Left lung (tissue), 10 donors: ENCODE data around the gene HOXA4. TPM values are rescaled to one million over a fixed set of nuclear protein-coding genes. Genes with fewer than 3 reads are reported as not detected.

ENCODE experiments used
- ATAC-seq: fragments of 200-7000 bp; cut with Tn5 transposase; one replicate; pipeline ENCODE4 v1.9.1; 2020; ENCODE audit warnings: moderate library complexity
- DNase-seq, 4 donors: peaks; one replicate each; pipeline ENCODE4 v3.0.0-alpha.2; 2013 to 2020
- H3K27ac ChIP-seq, 2 donors: fragments of 200-600 bp; sonication (generic) in 1 of 2; one replicate each; pipeline versions ENCODE4 v1.5.0 to v1.8.0; 2020 to 2021
- H3K27me3 ChIP-seq, 2 donors: fragments of 200-600 bp; sonication (generic) in 1 of 2; one replicate each; pipeline versions ENCODE4 v1.5.0 to v1.8.0; 2020 to 2021
- H3K36me3 ChIP-seq, 2 donors: fragments of 200-600 bp; sonication (generic) in 1 of 2; one replicate each; pipeline versions ENCODE4 v1.5.0 to v1.8.0; 2020 to 2021
- H3K4me1 ChIP-seq, 2 donors: fragments of 200-600 bp; one replicate each; pipeline ENCODE4 v1.8.0; 2021
- H3K4me3 ChIP-seq, 2 donors: fragments of 200-600 bp; sonication (generic) in 1 of 2; one replicate each; pipeline versions ENCODE4 v1.5.0 to v1.8.0; 2020 to 2021; ENCODE audit warnings: mild to moderate bottlenecking in 1 of 2
- H3K9me3 ChIP-seq, 2 donors: fragments of 200-600 bp; sonication (generic) in 1 of 2; one replicate each; pipeline versions ENCODE4 v1.5.0 to v1.8.0; 2020 to 2021
- CTCF ChIP-seq, 2 donors: fragments of 200-600 bp; sonication (generic) in 1 of 2; IDR thresholded peaks; one replicate each; pipeline versions ENCODE4 v1.5.0 to v1.8.0; 2021; ENCODE audit warnings: antibody characterized with exemption in 2 of 2
- intact Hi-C, 2 donors: fragments of 100-400 bp; cut with DNase I; formaldehyde crosslinking; loops; one replicate each; pipeline versions ENCODE4 v1.11.2 to v1.14.2; 2022
- polyA plus RNA-seq, 6 donors: library from polyadenylated mRNA; unstranded; fragments of 120-200 nt; gene quantifications; one replicate each; pipeline ENCODE4 v1.2.1, GENCODE V29; 2013; ENCODE audit not compliant: insufficient read length in 6 of 6
- total RNA-seq, 2 donors: library from RNA; stranded (reverse); fragmentation: NEBNext Ultra II Directional; extraction: Animal tissue kit (Norgen Biotek cat#: 25700); gene quantifications; one replicate each; pipeline ENCODE4 v1.2.1, GENCODE V29; 2021
- donor health status: DM: no; HTN: yes; CAD: no.
- donor health status: DM: no; HTN: no; CAD: no.

Gene HOXA4
- total and polyA plus RNA-seq, 8 donors: 3.4 to 35.8 (median 34.1) TPM

DNA sequence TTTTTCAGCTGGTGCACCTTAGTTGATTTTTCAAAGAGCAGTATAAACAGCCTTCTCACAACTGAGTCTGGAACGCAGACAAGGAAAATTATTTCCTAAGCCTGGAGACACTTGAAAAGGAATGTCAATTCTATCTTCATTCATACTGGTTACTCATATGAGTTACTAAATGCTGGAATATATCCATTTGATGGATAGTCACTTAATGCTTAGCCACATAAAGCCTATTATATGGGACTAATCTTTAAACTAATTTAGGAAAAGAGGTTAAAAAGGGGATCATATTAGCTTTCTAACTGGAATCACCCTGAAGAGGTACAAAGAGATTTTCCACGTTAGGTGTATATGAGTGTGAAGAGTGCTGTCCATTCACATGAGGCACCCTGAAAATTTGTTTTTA is 1.7 kb upstream of the HOXA4 start:
- Histone ChIP-seq H3K4me3 (no peak overlapping the region), H3K4me1 (peaks cover 22 to 48% of the 10 kb centered on the region in 2 donors), H3K36me3 (no peaks in the 10 kb centered on the region), H3K9me3 (no peaks in the 10 kb centered on the region), H3K27me3 (peaks cover 6 to 98% of the 10 kb centered on the region in 2 donors), H3K27ac (no peak overlapping the region)
- intact Hi-C loops: no loop called here
- no peak for DNase-seq
- TF ChIP-seq CTCF (IDR thresholded peaks at IDR 0.05): no peak
- ATAC-seq: no peak

GRCh38 chr7:27131390-27131819 is 848 bp upstream of the HOXA4 start:
- no peaks in the 10 kb centered on the region for H3K36me3 ChIP-seq
- peaks cover 20 to 39% of the 10 kb centered on the region in 2 donors for H3K4me1 ChIP-seq
- ATAC-seq: no peak
- peaks cover 4 to 98% of the 10 kb centered on the region in 2 donors for H3K27me3 ChIP-seq
- no peak for TF ChIP-seq CTCF (IDR thresholded peaks at IDR 0.05)
- no peaks in the 10 kb centered on the region for H3K9me3 ChIP-seq
- DNase-seq: no peak
- intact Hi-C loops: no loop called here
- peak overlapping the region; percentile 29 to 49 for H3K4me3 ChIP-seq
- H3K27ac ChIP-seq: peak overlapping the region; percentile 81 to 86

DNA sequence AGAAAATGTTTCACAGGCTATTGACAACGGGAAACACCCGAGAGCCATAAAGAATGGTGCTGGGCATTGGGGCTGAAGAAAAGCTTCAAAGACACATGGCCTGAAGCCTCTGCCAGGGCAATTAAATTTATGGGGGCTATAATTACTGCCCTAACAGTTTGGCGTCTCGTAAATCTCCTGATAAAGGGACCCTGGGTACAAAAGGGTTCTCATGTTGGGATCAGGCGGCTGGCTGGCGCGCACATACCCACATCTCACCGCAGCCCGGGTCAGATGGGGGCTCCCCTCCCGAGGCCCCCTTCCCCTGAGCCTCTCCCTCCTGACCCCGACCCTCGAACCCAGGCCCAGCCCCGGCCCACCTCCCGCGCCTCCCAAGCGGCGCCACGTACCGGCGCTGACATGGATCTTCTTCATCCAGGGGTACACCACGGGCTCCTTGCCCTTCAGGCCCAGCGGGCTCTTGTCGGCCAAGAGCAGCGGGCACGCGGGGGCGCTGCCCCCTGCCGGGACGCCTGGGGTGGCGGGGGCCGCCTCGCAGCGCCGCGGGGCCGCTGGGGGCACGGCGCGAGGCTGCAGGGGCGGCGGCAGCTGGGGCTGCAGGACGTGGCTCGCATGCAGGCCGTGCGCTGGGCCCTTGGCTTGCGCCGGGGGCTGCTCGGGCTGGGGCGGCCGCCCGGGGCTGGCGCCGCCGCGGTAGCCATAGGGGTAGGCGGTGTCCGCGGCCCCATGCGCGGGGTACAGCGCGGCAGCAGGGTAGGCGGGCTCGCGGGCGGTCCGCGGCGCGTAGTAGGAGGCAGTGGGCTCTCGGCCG is 623 bp downstream of the HOXA4 start:
- peak; percentile 8 for ATAC-seq
- no peaks in the 10 kb centered on the region for H3K9me3 ChIP-seq
- H3K27me3 ChIP-seq: peaks cover 0 to 96% of the 10 kb centered on the region in 2 donors
- DNase-seq: peak in 1 of 4 donors; percentile 29
- intact Hi-C loops: no loop called here
- H3K36me3 ChIP-seq: no peaks in the 10 kb centered on the region
- H3K4me1 ChIP-seq: peaks cover 14 to 39% of the 10 kb centered on the region in 2 donors
- peak overlapping the region; percentile 81 to 83 for H3K27ac ChIP-seq
- H3K4me3 ChIP-seq: peak overlapping the region; percentile 49 to 51
- no peak for TF ChIP-seq CTCF (IDR thresholded peaks at IDR 0.05)

DNA sequence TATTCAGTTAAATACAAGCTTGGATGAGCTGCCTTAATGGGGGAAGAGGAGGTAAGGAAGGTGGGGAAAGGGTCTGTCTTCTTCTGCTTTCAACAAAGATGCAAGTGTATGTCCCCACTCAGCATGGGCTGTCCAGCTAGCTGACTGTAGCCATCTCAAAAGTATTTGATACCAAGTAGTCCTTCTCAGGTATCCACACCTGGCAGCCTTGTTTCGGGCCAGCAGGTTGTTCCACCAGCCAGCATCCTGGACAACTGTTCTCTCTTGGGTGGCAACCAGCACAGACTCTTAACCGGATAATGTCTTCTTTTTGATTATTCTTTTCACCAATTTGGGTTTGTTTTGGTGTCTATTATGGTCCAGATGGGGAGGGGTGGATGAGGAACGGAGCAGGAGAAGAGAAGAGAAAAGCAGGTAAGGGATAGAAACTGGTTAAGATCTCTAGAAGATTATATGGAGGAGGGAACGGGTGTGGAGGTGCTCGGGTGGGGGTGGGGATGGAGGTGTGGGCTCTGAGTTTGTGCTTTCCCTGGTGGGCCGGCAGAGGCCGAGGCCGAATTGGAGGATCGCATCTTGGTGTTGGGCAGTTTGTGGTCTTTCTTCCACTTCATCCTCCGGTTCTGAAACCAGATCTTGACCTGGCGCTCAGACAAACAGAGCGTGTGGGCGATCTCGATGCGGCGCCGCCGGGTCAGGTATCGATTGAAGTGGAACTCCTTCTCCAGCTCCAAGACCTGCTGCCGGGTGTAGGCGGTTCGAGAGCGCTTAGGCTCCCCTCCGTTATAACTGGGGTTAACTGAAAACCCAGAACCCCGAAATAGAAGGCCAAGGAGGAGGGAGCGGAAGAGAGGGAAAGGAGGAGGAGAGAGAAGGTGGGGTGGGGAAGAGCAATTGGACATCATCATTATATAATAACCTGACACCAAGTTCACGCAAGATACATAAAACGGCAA is 1.5 kb downstream of the HOXA4 start:
- Histone ChIP-seq H3K9me3 (no peaks in the 10 kb centered on the region), H3K4me3 (peak overlapping the region; percentile 19 to 49), H3K27ac (peak overlapping the region; percentile 81 to 82), H3K4me1 (peaks cover 10 to 33% of the 10 kb centered on the region in 2 donors), H3K27me3 (peaks cover 0 to 97% of the 10 kb centered on the region in 2 donors), H3K36me3 (no peaks in the 10 kb centered on the region)
- ATAC-seq: no peak
- intact Hi-C loops: no loop called here
- no peak for TF ChIP-seq CTCF (IDR thresholded peaks at IDR 0.05)
- no peak for DNase-seq
